HG02973 (cell line): ENCODE measurements around the gene ELP4.
"Not testable (repeated sequence)": the region's sequence is repeated elsewhere in the genome, so short reads cannot be mapped to it uniquely, and the experiment has no call there.

Experiments used
- ATAC-seq: cut with Tn5 transposase; IDR thresholded peaks from one replicate; pipeline ENCODE4 v1.9.1; 2021; ENCODE audit warnings: moderate library complexity; ENCODE audit not compliant: unreplicated experiment

The ELP4 gene

DNA sequence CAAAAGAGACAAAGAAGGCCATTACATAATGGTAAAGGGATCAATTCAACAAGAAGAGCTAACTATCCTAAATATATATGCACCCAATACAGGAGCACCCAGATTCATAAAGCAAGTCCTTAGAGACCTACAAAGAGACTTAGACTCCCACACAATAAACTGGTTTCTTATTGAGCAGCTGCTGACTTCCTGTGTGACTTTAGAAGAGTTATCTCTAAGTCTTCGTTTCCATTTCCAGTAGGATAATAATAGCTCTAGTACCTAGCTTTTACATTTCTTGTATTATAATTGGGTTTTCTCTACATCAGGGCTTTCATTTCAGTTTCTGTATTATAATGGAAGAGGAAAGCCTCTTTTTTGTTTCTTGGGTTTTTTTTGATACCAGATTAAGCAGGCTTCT, 187.5 kb downstream of the ELP4 start:
- peak; percentile 96 for ATAC-seq

DNA sequence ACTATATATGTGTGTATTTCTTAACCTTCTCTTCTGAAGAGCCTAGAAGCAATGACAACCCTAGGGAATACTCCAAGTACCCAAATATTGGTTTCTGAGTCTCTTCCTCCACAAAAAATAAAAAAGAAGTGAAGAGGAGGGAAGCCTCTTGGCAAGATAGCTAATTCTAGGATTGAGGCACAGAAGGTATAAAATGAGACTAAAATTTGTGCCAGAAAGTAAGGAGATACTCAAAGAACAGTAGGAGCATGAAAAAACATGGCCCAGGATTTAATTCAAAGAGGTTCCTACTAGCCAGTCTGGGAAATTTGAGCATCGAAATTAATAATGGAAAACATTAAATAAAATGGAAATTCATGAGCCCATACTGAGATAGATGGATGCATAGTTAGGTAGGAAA, 189.5 kb downstream of the ELP4 start:
- ATAC-seq: no peak

DNA sequence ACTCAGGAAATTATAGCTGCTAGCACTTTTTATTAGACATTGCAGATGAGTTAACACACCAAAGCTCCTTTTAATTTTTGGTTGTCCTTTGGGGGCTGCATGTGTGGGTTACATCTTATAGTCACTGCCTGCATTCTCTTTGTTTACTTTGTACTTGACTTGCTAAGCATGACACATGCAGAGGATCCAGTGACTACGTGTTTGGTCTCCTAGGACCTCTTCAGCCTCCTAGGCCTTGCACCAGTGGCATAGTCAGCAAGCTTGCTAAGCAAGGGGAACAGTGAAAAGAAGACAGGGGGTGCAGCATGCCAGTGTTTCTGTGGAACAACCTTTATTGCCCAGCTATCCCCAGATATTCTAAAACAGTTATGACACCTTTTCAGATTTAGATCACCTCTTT, 193.4 kb downstream of the ELP4 start:
- no peak for ATAC-seq

DNA sequence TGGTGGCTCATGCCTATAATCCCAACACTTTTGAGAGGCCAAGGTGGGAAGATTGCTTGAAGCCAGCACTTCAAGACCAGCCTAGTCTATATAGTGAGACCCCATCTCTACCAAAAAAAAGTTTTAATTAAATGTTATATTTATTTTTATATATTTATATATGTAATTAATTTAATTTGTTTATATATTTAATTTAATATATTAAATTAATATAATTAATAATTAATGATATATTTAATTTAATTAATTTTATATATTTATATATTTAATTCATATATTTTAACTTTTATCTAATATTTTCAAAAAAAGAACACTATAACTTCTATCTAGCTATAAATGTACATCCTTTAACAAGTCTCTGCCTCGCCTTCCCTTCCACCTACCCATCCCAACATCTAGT, 196.8 kb downstream of the ELP4 start:
- ATAC-seq: no peak

DNA sequence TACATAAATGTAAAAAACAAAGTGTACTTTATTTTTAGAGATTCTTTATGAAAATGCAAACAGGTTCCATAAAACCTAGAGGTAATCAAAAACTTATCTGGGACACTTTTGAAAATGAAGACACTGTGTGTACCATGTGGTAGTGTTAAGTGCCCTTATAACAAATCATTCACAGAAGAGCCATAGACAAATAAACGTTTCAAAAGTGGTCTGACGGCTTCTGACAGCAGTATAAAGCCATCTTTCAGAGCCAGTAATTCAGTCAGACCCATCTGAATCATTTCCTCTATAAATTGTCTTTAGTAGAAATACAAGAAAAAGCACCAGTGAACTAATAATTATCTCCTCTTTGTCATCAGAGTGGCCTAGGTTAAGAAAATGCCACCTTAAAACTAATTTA, 201.6 kb downstream of the ELP4 start:
- no peak for ATAC-seq

DNA sequence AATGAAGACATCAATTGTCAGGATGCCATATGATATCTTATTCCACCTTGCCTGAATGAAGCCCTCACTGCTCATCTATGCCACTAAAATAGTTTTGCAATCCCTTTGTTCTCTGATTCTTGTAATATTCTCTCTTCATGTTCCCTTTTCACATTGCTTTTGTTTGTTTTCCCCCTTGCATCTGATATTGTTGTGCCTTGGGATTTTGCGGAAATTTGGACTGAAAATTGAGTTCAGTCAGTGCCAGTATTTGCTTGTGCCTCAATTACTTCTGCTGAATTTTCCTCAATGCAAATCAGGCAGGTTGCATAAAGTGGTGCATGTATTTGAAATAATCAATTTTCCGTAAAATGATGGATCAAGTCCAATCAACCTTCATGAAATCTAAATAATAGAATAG, 203.3 kb downstream of the ELP4 start:
- no peak for ATAC-seq

DNA sequence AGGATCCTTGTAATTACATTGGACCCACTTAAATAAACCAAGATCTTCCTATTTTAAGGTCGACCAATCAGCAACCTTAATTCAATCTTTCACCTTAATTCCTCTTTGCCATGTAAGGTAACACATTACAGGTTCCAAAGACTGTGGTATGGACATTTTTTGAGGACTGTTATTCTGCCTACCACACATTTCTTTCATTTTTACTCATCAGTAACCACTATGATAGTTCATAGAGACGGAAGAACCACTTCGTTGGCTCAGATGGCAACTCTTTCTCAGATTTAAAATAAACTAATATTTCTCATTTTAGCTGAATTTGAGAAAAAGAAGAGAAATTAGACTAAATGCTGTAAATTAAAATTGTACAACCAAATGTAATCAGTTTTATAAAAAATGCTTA, 205.3 kb downstream of the ELP4 start:
- ATAC-seq: no peak

DNA sequence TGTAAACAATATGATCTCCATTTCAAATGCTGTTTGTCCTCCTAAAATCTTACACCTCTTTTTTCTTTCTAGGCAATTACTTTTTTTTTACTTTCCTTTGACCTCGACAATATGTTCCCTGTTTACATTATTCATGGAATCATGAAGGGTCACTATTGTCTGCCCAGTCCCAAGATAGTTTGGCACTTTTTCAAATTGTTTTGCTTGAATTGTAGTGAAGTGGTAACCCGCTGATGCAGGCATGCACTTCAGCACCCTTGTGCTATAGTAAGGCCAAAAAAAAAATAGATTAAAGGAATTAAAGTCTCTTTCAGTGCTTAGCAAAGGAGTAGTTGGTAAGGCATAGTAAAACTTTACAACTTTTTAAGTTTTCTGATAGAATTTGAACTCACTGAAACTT, 210.7 kb downstream of the ELP4 start:
- ATAC-seq: no peak

DNA sequence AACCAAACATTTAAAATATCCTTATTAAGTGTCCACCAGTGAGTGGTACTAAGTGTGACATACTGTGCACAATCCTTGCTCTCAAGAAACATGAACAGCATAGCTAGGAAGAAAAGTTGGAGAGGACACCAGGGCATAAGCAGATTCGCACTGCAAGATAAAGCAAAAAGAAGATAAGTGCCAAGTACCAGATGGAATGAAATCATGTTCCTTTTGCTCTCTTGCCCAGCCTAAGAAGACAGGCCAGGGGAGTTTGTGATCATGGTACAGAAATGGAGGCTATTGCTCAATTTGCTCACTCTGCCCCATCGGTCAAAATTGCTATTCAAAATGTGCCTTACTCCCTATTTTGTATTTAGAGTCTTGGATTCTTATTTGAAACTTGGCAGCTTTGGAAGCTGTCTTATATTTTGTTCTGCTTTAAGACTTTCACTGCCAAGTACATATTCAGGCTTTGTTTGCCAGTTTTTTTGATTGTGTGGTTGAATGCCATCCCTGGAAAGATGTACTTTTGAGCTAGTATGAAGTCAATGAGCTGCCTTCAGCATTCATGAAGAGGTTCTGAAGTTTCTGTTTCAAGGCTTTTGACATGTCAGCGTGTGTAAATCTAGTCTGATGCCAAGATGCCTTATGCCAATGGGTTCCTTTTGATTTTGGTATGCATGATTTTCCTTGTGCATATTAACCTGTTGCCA, 211.3 kb downstream of the ELP4 start:
- no peak for ATAC-seq

DNA sequence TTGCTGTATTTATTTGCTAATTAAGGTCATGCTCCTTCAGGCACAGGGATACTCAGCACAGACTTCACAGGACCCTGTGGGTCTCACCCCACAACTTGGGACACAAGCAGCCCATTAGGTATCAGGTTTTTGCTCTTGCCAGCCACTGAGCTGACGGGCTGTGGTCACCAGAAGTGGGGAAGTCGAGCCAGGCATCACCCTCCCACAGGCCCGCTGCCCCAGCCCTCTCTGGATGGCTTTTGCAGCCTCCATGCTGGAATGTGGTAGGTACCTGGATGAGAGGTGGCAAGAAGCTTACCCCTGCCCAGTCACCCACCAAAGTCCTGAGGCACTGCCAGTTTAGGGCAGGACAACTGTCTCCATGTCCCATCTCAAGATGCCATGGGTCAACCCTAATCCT, 213.2 kb downstream of the ELP4 start:
- ATAC-seq: no peak

DNA sequence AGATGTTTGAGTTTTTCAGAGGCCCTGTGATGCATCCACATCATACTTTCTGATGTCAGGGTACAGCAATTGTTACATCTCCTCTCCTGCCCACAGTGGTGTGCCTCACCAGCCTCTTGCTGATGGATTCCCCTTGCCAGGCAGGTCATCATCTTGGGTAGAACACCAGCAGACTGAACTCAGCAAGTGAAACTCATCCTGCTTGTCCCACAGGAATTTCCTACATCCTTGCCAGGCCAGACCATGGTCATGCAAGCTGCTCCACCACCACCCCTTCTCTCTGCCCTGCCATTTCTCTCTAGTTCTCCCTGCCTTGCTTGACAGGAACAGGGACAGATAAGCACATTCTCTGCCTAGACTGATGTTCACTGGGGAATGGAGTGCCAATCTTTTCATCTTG, 215.6 kb downstream of the ELP4 start:
- no peak for ATAC-seq

DNA sequence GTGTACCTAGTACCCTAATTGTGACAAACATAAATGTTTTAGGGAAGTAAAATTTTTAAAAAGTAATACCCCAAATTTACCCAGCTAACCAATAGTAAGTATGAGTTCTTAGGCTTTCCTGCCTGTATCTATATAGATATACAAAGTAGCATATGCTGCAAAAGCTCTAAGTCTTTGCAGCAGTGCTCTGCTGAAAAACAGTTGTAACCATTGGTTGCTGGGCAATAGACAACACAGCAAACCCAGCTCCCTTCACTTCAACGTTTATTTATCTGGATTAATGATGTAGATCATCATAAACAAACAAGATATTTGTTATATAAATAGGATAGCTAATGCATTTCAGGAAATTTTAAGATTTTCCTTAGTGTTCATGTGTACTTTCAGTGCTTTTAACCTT, 218.9 kb downstream of the ELP4 start:
- no peak for ATAC-seq

DNA sequence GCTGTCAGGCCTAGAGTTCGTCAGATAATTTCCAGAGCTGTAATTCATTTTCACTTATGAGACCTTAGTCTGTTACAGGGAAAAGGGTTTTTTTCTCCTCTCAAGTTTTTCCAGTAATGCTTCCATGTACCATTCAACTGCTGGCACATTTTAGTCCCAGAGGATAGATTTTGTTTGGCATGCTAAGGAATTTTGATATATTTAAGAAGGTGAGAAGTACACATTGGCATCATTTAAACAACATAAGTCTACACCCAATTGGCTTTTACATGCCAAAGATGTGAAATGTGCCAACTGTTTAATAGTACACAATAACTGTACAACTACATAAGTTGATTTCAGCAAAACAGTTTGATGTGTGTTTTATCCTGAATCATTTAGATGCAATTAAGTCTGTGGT, 230.6 kb downstream of the ELP4 start:
- ATAC-seq: no peak

DNA sequence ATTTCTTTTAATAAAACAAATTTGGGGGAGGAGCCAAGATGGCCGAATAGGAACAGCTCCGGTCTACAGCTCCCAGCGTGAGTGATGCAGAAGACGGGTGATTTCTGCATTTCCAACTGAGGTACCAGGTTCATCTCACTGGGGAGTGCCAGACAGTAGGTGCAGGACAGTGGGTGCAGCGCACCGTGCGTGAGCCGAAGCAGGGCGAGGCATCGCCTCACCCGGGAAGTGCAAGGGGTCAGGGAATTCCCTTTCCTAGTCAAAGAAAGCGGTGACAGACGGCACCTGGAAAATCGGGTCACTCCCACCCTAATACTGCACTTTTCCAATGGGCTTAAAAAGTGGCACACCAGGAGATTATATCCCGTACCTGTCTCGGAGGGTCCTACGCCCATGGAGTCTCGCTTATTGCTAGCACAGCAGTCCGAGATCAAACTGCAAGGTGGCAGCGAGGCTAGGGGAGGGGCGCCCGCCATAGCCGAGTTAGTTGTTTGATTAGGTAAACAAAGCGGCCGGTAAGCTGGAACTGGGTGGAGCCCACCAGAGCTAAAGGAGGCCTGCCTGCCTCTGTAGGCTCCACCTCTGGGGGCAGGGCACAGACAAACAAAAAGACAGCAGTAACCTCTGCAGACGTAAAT, 231.3 kb downstream of the ELP4 start:
- not testable (repeated sequence) for ATAC-seq

DNA sequence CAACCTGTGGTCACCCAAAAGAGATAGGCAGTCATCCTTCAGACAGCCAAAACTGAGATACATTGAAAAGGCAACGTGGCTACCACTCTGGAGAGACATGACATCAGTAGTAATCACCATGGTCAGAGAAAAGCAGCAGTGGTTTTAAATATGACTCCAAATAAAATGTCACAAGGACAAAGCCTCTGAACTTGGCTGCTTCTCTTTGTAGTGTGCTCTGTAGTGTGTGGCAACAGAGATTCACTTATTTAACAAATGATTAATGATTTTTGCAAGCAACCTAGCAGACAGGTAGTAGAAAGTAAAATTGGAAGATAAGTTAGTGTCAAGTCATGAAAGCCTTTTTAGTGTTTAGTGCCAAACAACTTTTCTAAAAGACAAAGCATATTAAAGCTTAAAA, 238.0 kb downstream of the ELP4 start:
- ATAC-seq: no peak

DNA sequence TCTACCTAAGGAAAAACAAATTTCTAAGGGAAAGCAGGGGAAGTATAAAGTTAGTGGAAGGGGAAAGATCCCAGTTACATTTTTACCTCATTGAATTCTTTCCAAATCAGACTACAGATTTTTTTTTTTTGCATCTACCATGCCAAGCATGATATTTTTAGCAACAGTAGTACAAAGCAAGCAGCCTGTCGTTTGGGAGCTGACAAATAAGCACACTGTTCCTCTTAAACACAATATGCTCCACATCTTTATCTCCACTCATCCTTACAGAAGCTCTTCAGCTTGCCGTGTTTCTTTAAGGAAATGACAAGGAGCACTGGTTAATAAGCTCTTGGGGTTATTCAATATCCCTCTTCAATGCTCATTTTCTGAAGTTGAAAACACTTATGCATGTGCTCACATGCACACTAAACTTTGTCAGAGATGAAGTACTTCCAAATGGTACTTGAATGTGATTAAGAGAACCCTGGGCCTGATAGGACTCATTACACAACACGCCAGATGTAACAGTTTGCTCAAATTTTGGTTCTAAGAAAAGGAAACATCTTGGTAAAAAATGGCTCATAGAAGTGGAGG, 247.8 kb downstream of the ELP4 start:
- no peak for ATAC-seq

DNA sequence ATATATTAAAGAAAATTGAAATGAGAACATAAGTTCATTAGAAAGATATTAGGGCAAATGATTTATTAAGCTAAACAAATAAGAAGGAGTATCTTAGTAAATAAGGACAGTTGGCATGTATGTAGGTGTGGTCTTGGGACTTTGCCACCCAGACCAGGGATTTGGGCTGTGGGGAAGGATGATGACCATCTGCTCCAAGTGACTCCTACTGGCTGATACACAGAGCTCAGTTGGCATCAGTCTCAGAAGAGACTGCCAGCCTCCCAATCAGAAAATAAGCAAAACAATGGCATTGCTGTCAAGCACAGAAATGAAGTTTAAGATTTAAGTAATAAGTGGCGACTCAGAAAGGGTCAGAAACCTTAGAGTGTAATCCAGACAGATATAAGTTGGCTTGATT, 252.1 kb downstream of the ELP4 start:
- no peak for ATAC-seq

DNA sequence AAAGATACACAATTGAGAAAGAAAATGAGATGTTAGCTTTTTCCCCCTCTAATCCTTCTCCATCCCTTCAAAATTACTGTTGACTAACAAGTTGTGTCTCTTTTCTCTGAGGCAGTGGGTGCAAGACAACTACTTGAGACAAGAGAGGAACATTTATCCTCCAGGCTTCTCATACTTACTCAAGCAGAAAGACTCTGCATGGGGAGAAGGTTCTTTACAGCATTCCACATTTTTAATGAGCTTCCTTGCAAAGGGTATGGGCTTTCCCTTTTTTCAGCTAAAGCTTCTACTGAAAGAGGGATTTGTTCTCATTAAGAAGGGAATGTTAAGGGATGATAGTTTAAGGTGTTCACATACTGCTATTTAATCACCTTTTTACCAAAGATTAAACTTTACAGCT, 253.7 kb downstream of the ELP4 start:
- no peak for ATAC-seq

DNA sequence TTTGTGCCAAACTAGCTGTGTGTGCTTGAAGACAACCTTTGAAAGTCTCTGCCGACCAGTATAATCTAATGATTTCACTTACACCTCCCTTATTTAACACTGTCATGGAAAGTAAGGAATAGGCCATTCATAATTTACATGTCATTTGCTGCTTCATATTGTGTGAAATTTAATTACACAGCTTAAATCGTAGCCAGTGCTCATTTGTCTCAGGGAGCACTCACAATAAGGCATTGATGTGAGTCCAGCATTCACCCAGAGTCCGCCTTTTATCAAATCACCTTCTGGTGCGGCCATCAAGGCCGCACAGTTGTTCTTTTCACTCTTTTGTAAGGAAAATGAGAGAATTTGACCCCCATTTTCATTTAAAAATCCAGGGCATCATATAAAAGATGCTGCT, 254.7 kb downstream of the ELP4 start:
- no peak for ATAC-seq

DNA sequence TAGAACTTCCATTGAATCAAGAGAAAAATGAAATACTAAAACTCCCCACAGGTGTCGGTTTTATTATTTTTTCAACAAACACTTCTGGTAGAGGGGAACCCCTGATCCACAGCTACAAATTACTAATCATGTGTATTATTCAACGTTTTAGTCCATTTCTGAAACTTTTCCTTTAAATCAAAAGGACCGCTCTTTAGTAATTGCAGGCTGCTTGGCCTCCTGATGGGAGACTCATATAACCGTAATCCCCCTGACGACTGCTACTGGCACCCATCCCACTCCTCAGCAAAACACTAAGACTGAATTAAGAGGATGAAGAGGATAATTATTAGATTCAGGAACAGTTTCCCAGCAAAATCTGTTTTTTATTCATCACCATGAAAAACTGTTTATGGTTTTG, 255.2 kb downstream of the ELP4 start:
- no peak for ATAC-seq

DNA sequence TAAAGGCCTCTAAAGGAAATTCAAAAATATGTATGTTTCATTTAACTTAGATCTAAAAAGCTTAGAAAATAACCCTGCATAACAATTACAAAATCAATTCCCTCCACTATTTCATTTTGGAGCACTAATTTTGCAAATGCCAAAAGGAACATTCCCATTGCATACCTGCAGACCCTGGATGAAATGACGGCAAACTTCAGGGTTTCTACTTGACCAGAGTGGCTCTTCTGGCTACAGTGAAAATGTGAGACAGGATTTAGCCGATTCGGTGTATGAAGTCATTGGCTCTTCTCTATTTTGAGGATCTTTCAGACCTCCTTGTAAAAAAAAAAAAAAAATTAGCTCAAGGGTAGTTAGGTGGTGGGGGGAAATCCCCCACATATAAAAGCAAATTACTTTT, 257.5 kb downstream of the ELP4 start:
- no peak for ATAC-seq

DNA sequence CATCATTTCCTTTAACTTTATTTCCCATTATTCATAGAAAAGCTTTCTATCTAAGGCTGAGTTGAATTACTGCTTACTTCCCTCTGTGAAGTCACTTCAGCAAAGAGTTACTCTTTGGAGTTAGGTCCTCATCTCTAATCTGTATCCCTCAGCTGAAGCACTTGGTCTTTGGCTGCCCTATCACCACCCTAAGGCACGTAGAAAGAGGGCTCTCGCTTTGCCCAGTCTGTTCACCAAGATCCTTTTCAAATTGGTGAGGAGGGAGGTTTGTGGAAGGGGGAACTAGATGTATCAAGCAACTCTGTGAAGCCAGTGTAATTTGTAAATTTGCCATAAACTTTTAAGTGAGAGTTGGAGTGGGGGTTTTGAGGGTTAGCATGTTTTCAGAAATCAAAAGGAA, 258.1 kb downstream of the ELP4 start:
- ATAC-seq: no peak
